ENCODE results near the gene CLDN7. TPM values are rescaled to one million over a fixed set of nuclear protein-coding genes. Genes with fewer than 3 reads are reported as not detected.
A peak's percentile ranks its signal among the peaks of the same experiment; 100 is the strongest.

CLDN7 gene
- total RNA-seq, 1 experiment from 2014 or later, result 147 TPM

GRCh38 chr17:7243453-7243729 is 18.9 kb downstream of the CLDN7 start:
- H3K27ac ChIP-seq (ENCODE audit: low read length), result peak overlapping the region; percentile 10; the same call in 1 of the 2 replicates
- BruUV-seq (replicated peaks), result TSS peak; percentile 20
- H3K4me3 ChIP-seq (ENCODE audit: low read length), result peak overlapping the region; percentile 86
- peaks cover 17% of the 10 kb centered on the region for H3K4me1 ChIP-seq (ENCODE audit: insufficient read depth, low read length)
- H3K9me3 ChIP-seq (ENCODE audit: low read length), result no peaks in the 10 kb centered on the region
- POLR2A ChIA-PET (ENCODE audit: unreplicated experiment), result no interaction called here
- peak overlapping the region; percentile 99 for H3K4me2 ChIP-seq (ENCODE audit: low read length)
- H3F3A ChIP-seq (ENCODE audit: low read length, unreplicated experiment), result no peaks in the 10 kb centered on the region
- H4K20me1 ChIP-seq (ENCODE audit: low read length), result no peaks in the 10 kb centered on the region
- TF ChIP-seq CTCF (conservative IDR thresholded peaks at IDR 0.05; ENCODE audit: low read depth, low read length), result no peak
- TF ChIP-seq EZH2 (IDR thresholded peaks at IDR 0.05; ENCODE audit: low read length, unreplicated experiment), result no peak
- no peak for TF ChIP-seq EZH2phosphoT487 (IDR thresholded peaks at IDR 0.05; ENCODE audit: borderline replicate concordance, low read length)
- H3K36me3 ChIP-seq (ENCODE audit: low read depth, low read length), result peaks cover 5% of the 10 kb centered on the region; the same call in 1 of the 2 replicates
- CTCF ChIA-PET, result no interaction called here
- peaks cover 53% of the 10 kb centered on the region for H3K79me2 ChIP-seq (ENCODE audit: low read length)
- intact Hi-C loops (cut with micrococcal nuclease), result loop anchor here (5.0 kb wide), 1 partner anchor 64 kb away; the partner anchor contains the start of gene EIF5A
- H3K9me2 ChIP-seq (replicated peaks; ENCODE audit: low read length), result no peaks in the 10 kb centered on the region
- H3K9ac ChIP-seq (ENCODE audit: low read length), result peak overlapping the region; percentile 89
- no peaks in the 10 kb centered on the region for H3K27me3 ChIP-seq (ENCODE audit: low read length)
- peak overlapping the region; percentile 80; the same call in 1 of the 2 replicates for H2AFZ ChIP-seq (ENCODE audit: low read length)
- no peak for ATAC-seq
- no peak for DNase-seq

DNA sequence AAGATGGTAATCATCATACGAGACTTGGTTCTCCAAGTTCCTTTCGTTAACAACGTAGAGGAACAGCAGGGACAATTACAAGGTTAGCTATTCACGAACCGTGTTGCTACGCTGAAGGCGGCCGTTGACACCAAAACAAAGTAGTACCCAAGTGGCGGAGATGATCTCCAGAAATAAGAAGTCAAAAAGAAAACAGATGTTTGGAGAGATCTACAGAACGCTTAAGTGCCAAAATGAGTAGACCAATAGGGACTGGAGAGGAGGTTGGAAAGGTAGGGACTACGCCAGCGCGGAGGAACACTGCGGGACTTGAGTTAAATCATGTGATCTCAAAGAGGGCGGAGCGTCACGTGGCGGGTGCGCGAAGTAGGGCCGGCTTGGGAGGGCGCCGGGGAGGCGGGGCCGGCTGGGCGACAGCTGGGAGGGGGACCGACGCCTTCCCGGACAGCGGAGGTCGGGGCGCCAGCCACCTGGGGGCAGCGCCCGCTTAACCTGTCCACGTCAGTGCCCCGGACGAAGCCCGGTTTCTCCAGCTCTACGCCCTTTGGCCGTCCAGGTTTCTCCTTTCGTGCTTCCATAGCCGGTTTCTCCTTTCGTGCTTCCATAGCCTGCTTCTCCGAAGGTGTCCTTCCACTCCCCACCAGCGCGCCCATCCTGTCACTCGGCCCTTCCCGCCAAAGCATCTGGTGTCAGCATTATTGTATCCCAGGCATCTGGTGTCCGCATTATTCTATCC is 19.4 kb downstream of the CLDN7 start:
- no peaks in the 10 kb centered on the region for H3K9me2 ChIP-seq (replicated peaks; ENCODE audit: low read length)
- ATAC-seq (peak; percentile 29), DNase-seq (peak; percentile 85)
- TF ChIP-seq CTCF (conservative IDR thresholded peaks at IDR 0.05; ENCODE audit: low read depth, low read length) (no peak), EZH2 (IDR thresholded peaks at IDR 0.05; ENCODE audit: low read length, unreplicated experiment) (no peak), EZH2phosphoT487 (IDR thresholded peaks at IDR 0.05; ENCODE audit: borderline replicate concordance, low read length) (no peak)
- peaks cover 50% of the 10 kb centered on the region for H3K79me2 ChIP-seq (ENCODE audit: low read length)
- peak overlapping the region; percentile 80 for H2AFZ ChIP-seq (ENCODE audit: low read length)
- no peaks in the 10 kb centered on the region for H3K27me3 ChIP-seq (ENCODE audit: low read length)
- ChIA-PET CTCF (no interaction called here), POLR2A (ENCODE audit: unreplicated experiment) (interaction anchor here (0.6 kb wide), 2 partner anchors 241 to 444 kb away, joined by 6 to 11 read pairs; partner anchors contain the start of gene POLR2A)
- H3K9ac ChIP-seq (ENCODE audit: low read length), result peak overlapping the region; percentile 89
- H3K4me1 ChIP-seq (ENCODE audit: insufficient read depth, low read length), result peaks cover 17% of the 10 kb centered on the region
- H3F3A ChIP-seq (ENCODE audit: low read length, unreplicated experiment), result no peaks in the 10 kb centered on the region
- H4K20me1 ChIP-seq (ENCODE audit: low read length), result no peaks in the 10 kb centered on the region
- intact Hi-C loops (cut with micrococcal nuclease), result loop anchor here (5.0 kb wide), 1 partner anchor 64 kb away; the partner anchor contains the start of gene EIF5A
- peaks cover 5% of the 10 kb centered on the region; the same call in 1 of the 2 replicates for H3K36me3 ChIP-seq (ENCODE audit: low read depth, low read length)
- no TSS peak for BruUV-seq (replicated peaks)
- H3K4me2 ChIP-seq (ENCODE audit: low read length), result peak overlapping the region; percentile 99
- H3K27ac ChIP-seq (ENCODE audit: low read length), result peak overlapping the region; percentile 69
- no peaks in the 10 kb centered on the region for H3K9me3 ChIP-seq (ENCODE audit: low read length)
- H3K4me3 ChIP-seq (ENCODE audit: low read length), result peak overlapping the region; percentile 86
